Memory B cell (primary cell): Measurements from ENCODE around the gene LRSAM1.

ENCODE experiments used
- ATAC-seq: fragments of 150-1000 bp; cut with Tn5 transposase; 2 replicates; pipeline ENCODE4 v1.10.0; 2021; ENCODE audit warnings: low read depth, mild to moderate bottlenecking, moderate library complexity
- DNase-seq, 2 donors: peaks; one replicate each; pipeline ENCODE4 v3.0.0; 2022; ENCODE audit warnings: low spot score in 2 of 2
- H3K27ac Mint-ChIP-seq: one replicate; pipeline ENCODE4 v1.8.0; 2022; ENCODE audit warnings: mild to moderate bottlenecking, moderate library complexity, mixed read lengths
- H3K27me3 Mint-ChIP-seq: one replicate; pipeline ENCODE4 v1.8.0; 2022; ENCODE audit warnings: mixed read lengths
- H3K36me3 Mint-ChIP-seq: one replicate; pipeline ENCODE4 v1.8.0; 2022; ENCODE audit warnings: mild to moderate bottlenecking, mixed read lengths
- H3K4me1 Mint-ChIP-seq: one replicate; pipeline ENCODE4 v1.8.0; 2022; ENCODE audit warnings: mixed read lengths
- H3K4me3 Mint-ChIP-seq: one replicate; pipeline ENCODE4 v1.8.0; 2022; ENCODE audit warnings: mild to moderate bottlenecking, moderate library complexity, mixed read lengths
- H3K9me3 Mint-ChIP-seq: one replicate; pipeline ENCODE4 v1.8.0; 2022; ENCODE audit warnings: mixed read lengths

LRSAM1 gene

DNA sequence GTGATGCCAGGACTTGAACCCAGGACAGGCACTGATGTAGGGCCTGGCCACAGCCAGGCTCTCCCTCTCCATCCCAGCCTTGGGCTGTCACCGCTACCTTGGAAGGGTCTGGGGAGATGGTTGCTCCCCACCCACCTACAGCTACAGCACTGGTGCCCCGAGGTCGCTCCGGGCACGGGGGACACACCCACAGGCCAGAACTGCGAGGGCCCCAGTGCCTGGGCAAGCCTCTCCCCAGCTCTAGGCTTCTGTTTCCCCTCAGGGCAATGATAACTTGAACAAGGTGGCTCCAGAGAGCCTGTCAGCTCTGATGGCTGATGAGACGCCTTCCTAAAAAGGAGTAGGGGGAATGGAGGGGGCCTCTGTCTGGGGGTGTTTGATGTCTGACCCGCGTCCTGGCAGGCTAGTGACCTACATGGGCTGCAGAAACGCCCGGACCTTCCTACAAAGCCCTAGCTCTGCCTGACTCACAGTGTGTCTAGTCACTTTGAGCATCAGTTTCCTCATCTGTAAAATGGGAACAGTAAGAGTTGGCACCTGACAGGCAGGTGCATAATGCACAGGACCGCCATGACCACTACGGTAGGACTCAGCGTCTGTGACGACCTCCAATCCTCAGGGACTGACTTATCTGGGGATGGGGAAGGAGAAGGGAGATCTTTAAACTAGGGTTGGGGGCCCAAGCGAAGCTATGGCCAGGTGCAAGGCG lies 76.4 kb downstream of the LRSAM1 start:
- H3K4me3 Mint-ChIP-seq = no peak overlapping the region
- DNase-seq (no peak), ATAC-seq (no peak)
- H3K27me3 Mint-ChIP-seq = peaks cover 4% of the 10 kb centered on the region
- no peak overlapping the region for H3K27ac Mint-ChIP-seq
- H3K36me3 Mint-ChIP-seq = peaks cover 3% of the 10 kb centered on the region
- peaks cover 2% of the 10 kb centered on the region for H3K9me3 Mint-ChIP-seq
- no peaks in the 10 kb centered on the region for H3K4me1 Mint-ChIP-seq

DNA sequence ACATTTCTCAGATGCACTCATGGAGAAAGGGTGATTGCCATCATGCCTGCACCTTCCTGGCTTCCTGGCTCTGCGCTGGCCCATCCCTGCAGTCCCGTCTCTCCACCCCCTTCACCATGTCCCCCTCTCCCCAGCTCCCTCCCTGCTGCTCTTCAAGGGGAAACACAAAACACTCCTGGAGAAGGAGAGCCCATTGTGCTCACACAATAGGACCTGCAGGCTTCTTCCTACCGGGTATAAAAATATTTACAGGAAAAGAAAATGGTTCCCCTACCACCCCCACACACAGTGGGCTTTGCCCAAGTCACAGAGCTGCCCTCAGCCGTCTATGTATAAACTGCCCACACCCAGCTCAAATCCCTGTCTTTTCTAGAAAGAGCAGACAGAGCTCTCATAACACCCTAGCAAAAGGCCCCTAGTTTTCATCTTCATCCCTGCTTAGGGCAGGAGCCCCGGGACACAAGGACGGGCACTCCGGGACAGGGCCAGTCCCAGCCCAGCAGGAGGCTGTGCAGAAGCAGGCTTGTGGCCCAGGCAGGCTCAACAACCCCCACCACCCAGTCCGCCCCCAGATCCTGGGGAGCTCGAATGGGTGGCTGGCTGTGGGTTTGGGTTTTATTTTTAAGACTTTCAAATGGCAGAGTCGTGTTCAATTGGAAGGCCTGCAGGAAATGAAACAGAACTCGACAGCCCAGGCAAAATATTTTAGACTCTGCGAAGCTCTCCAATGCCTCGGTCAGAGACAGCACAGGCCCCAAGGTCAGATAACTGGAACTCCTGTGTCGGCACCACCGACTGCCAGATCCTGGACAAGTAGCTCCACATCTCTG lies 77.3 kb downstream of the LRSAM1 start:
- DNase-seq = no peak
- ATAC-seq = no peak
- Mint-ChIP-seq H3K36me3 (peaks cover 3% of the 10 kb centered on the region), H3K27me3 (peaks cover 4% of the 10 kb centered on the region), H3K27ac (no peak overlapping the region), H3K4me3 (no peak overlapping the region), H3K9me3 (no peaks in the 10 kb centered on the region), H3K4me1 (no peaks in the 10 kb centered on the region)

DNA sequence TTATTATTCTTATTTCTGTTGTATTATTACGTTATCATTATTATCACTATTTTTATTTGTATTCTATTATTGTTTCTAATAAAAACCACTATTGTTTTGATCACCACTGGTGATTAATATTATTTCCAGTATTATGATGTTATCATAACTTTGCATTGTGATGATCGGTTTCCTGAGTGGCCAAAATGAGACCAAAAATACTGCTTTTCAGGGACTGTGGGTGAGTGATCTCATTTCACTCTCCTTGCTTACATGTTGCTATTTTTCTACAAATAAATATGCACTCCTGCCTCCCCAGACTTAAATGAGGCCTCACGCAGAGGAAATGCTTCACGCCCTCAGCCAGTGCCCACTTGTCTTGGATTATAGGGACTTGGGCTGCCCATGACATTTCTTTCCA lies 78.4 kb downstream of the LRSAM1 start:
- DNase-seq (no peak), ATAC-seq (no peak)
- no peaks in the 10 kb centered on the region for H3K4me1 Mint-ChIP-seq
- H3K4me3 Mint-ChIP-seq = no peak overlapping the region
- H3K36me3 Mint-ChIP-seq = peaks cover 3% of the 10 kb centered on the region
- H3K9me3 Mint-ChIP-seq = no peaks in the 10 kb centered on the region
- peaks cover 4% of the 10 kb centered on the region for H3K27me3 Mint-ChIP-seq
- no peak overlapping the region for H3K27ac Mint-ChIP-seq

DNA sequence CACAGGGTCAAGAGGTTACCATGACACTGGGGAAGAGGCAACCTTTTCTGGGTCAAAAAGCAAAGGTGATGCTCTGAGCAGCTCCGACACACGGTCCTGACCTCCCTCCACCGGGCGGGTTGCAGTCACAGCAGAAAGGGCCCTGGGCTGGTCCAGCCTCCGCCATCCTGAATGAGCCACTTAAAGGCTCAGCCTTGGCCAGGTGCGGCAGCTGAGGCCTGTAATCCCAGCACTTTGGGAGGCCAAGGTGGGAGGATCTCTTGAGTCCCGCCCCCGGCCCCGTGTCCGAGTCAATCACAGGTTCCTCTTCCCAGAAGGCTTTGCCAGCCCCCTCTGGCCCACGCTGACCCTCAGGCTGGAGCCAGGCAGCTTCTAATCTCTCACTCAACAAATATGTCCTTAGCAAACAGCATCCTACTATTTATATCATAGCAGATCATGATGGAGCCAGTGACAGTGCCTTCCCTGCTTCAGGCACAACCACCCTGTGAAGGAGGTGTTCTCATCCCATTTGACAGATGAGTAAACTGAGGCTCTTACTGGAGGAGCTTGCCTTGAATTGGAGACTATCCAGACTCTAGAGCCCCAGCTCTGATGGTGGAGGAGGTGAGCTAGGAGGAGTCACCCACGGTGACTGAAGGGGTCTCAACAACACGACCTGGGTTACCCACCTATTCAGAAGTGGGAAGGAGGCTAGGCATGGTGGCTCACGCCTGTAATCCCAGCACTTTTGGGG lies 79.1 kb downstream of the LRSAM1 start:
- H3K4me1 Mint-ChIP-seq = no peaks in the 10 kb centered on the region
- H3K36me3 Mint-ChIP-seq = no peaks in the 10 kb centered on the region
- H3K27me3 Mint-ChIP-seq = peaks cover 4% of the 10 kb centered on the region
- H3K27ac Mint-ChIP-seq = no peak overlapping the region
- H3K9me3 Mint-ChIP-seq = no peaks in the 10 kb centered on the region
- no peak overlapping the region for H3K4me3 Mint-ChIP-seq
- ATAC-seq (no peak), DNase-seq (no peak)

DNA sequence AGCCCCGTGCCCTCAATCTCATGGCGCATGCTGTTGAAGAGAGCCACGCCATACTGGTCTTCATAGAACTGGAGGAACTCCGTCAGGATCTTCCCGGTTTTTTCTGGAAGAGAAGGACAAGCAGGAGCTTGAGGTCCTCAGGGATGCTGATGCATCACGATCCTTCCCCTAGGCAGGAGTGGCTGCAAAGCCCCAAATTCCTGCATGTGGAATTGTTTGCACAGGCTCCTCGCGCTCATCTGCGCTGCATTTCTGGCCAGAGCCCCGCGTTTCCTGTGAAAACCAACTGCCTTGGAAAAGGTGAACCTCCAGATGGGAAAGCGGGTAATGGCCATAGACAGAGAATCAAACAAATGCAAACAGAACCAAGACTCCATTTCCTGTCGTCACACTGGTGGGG lies 80.4 kb downstream of the LRSAM1 start:
- H3K4me3 Mint-ChIP-seq = no peak overlapping the region
- H3K9me3 Mint-ChIP-seq = no peaks in the 10 kb centered on the region
- ATAC-seq = no peak
- H3K27ac Mint-ChIP-seq = no peak overlapping the region
- H3K4me1 Mint-ChIP-seq = no peaks in the 10 kb centered on the region
- H3K27me3 Mint-ChIP-seq = peaks cover 5% of the 10 kb centered on the region
- no peak for DNase-seq
- no peaks in the 10 kb centered on the region for H3K36me3 Mint-ChIP-seq

DNA sequence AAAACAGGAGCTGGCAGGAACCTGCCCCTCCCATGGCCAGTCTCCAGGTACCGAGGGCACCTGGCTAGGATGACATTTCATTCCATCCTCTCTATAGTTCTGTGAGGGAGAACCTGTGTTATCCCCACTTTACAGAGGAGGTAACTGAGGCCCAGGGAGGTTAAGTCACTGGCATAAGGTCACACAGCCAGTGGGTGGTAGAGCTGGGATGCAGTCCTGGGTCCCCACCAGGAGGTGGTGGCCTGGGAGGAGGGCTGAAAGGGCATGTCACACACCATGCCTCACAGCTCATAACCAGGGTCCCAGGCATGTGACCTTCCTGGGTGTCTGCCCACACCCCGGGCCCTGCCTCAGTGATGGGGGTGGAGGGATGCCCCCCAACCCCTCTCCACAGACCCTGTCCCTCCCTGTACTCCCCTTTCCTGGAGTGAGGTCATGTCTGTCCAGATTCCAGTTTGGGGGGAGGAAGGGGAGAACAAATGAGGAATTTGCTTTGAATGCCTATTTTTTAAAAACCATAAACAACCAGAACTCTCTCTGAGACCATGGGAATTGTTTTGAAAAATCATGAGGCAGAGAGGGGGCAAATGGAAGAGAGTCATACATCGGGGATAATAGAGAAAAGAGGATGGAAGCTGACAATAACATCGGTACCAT lies 83.1 kb downstream of the LRSAM1 start:
- ATAC-seq = no peak
- Mint-ChIP-seq H3K27ac (no peak overlapping the region), H3K4me1 (no peaks in the 10 kb centered on the region), H3K36me3 (no peaks in the 10 kb centered on the region), H3K27me3 (peaks cover 3% of the 10 kb centered on the region), H3K9me3 (no peaks in the 10 kb centered on the region), H3K4me3 (no peak overlapping the region)
- DNase-seq = no peak

DNA sequence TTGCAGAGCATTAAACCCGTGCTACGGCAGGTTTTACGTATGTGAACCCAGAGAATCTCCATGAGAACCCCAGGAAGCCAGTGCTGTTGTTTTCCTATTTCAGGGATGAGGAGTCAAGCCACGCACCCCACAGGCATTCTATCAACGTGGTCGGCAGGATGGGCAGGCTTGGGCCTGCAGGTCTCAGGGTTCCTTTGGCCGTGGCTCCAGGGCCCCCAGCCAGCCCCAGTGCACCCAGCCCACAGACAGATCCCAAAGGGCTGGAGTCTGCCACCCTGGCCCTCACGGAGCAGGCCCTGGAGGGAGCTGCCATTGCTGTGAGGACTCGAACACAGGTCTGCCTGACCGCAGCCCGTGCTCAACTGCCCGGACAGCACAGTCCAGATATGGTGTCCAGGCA lies 83.6 kb downstream of the LRSAM1 start:
- no peak for ATAC-seq

DNA sequence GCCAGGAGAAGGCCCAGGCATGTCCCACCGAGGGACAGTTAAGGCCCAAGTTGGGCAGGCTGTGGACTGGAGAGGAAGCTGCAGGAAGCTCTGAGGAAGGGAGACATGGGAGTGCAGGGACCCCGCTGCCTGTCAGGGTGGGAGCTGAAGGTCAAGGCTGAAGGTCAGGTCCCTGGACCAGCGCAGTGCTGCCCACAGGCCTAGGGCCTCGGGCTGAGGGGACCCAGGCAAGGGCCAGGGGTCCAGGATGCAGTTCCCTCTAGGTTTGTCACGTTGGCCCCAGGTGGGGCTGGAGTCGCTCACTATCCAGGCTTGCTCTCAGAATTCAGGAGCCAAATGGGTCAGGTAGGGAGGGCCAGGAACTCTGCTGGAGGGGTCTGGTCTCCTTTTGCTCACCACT lies 84.1 kb downstream of the LRSAM1 start:
- no peak for ATAC-seq
- Mint-ChIP-seq H3K27ac (no peak overlapping the region), H3K27me3 (peaks cover 6% of the 10 kb centered on the region)

More for the DNA sequence above, 83.6 kb downstream of the LRSAM1 start:
- no peak for DNase-seq
- Mint-ChIP-seq H3K9me3 (no peaks in the 10 kb centered on the region), H3K27ac (no peak overlapping the region), H3K4me3 (no peak overlapping the region), H3K4me1 (no peaks in the 10 kb centered on the region), H3K27me3 (peaks cover 3% of the 10 kb centered on the region), H3K36me3 (no peaks in the 10 kb centered on the region)

DNA sequence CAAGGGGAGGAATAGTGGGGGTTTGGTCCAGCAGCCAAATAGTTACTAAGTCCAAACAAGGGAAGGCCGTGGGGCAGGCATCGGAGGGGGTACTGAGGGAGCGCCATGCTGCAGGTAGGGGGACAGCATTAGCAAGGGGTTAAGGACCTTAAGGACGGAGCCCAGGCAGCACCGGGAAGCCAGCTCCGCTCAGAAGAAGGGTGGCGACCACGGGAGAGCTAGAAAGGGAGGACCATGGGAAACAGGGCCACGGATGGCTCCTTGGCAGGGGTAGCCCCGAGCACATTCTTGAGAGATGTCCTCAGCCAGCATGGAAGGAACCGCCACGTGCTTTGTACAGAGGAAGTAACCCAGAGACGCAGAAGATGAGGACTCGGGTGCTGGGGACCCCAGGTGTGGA lies 84.5 kb downstream of the LRSAM1 start:
- ATAC-seq (no peak), DNase-seq (no peak)
- Mint-ChIP-seq H3K4me3 (no peak overlapping the region), H3K4me1 (no peaks in the 10 kb centered on the region), H3K27me3 (peaks cover 7% of the 10 kb centered on the region), H3K27ac (no peak overlapping the region), H3K9me3 (no peaks in the 10 kb centered on the region), H3K36me3 (no peaks in the 10 kb centered on the region)

More for the DNA sequence above, 84.1 kb downstream of the LRSAM1 start:
- DNase-seq = no peak
- Mint-ChIP-seq H3K4me3 (no peak overlapping the region), H3K9me3 (no peaks in the 10 kb centered on the region), H3K4me1 (no peaks in the 10 kb centered on the region), H3K36me3 (no peaks in the 10 kb centered on the region)

DNA sequence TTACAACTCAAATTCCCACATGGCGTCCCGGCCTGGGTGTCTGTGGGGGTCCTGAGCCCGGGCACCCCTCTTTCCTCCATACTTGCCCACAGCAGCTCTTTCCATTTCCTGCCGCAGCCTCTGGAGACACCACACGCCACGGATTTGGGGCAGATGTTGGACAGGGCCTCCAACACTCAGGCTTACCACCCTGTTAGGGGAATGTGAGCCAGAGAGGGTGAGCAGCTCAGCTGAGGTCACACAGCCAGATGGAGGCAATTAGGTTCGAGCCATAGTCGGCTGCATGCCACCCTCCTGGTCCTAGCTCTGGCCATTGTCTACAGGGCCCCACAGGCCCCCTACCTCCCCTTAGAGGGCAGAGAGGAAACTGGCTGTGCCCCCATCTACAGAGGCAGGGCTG lies 85.2 kb downstream of the LRSAM1 start:
- H3K36me3 Mint-ChIP-seq = no peaks in the 10 kb centered on the region
- ATAC-seq (no peak), DNase-seq (no peak)
- H3K27ac Mint-ChIP-seq = no peak overlapping the region
- peaks cover 7% of the 10 kb centered on the region for H3K27me3 Mint-ChIP-seq
- H3K4me3 Mint-ChIP-seq = no peak overlapping the region
- H3K4me1 Mint-ChIP-seq = no peaks in the 10 kb centered on the region
- no peaks in the 10 kb centered on the region for H3K9me3 Mint-ChIP-seq

DNA sequence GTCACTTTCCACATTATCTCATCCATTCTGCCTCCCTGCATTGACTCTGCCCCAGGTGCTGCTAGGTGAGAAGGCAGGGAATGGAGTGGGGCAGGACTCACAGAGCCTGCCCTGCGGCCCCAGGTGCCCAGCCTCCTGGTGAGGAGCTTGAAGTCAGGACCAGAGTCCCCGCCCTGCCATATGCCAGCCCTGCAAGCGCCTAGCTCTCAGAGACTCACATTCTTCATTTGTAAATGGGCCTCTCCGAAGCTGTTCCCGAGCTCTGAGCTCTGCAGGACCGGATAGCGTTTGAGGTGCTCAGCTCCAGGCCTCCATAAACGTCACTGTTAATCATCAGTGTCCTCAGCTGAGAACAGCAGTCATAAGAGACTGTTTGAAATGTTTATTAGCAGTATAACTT lies 85.7 kb downstream of the LRSAM1 start:
- no peaks in the 10 kb centered on the region for H3K36me3 Mint-ChIP-seq
- ATAC-seq (no peak), DNase-seq (no peak)
- no peaks in the 10 kb centered on the region for H3K4me1 Mint-ChIP-seq
- no peak overlapping the region for H3K4me3 Mint-ChIP-seq
- H3K27me3 Mint-ChIP-seq = peaks cover 8% of the 10 kb centered on the region
- no peak overlapping the region for H3K27ac Mint-ChIP-seq
- no peaks in the 10 kb centered on the region for H3K9me3 Mint-ChIP-seq

DNA sequence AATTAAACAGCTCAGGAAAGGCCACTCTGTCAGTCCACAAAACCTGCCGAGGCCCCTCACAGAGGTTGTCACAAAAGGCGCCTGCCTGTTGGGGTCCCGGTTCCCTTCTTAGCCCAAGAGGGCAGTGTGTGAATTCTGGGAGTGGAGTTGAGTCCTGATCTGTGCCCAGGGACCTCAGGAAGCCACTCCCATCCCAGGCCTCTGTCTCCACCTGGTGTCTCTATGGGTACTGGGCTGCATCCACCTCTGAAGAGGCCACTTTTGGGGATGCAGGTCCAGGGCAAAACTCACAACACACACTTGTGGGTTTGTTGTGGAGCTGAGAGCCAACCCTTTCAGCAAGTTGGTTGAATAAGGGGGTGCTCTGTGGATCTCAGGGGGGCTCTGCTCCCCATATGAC lies 86.5 kb downstream of the LRSAM1 start:
- Mint-ChIP-seq H3K36me3 (no peaks in the 10 kb centered on the region), H3K27me3 (peaks cover 11% of the 10 kb centered on the region), H3K4me1 (no peaks in the 10 kb centered on the region), H3K4me3 (no peak overlapping the region), H3K9me3 (no peaks in the 10 kb centered on the region), H3K27ac (no peak overlapping the region)
- no peak for DNase-seq
- no peak for ATAC-seq

DNA sequence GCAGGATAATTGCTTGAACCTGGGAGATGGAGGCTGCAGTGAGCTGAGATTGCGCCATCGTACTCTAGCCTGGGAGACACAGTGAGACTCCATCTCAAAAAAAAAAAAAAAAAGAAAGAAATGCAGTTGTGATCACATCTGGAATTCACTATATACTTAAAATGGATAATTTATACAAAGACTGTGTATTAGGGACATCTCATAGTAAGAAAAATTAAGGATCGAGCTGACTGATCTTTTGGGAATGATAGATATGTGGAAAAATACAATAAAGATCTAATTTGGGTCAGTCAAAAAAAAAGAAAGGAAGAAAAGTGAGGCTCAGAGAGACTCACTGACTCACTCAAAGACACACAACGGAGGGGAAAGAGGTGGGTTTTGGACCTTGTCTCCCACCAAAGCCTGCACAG lies 87.5 kb downstream of the LRSAM1 start:
- no peaks in the 10 kb centered on the region for H3K9me3 Mint-ChIP-seq
- no peaks in the 10 kb centered on the region for H3K4me1 Mint-ChIP-seq
- peaks cover 13% of the 10 kb centered on the region for H3K27me3 Mint-ChIP-seq
- DNase-seq (no peak), ATAC-seq (no peak)
- H3K4me3 Mint-ChIP-seq = no peak overlapping the region
- no peaks in the 10 kb centered on the region for H3K36me3 Mint-ChIP-seq
- no peak overlapping the region for H3K27ac Mint-ChIP-seq
